Stimulated activated CD4-positive, alpha-beta T cell treated with anti-CD3 and anti-CD28 coated beads, Interleukin-4, amount 100 ng/mL, for 1 hour (primary cell): ENCODE data around the gene SEPTIN12.
A peak's percentile ranks its signal among the peaks of the same experiment; 100 is the strongest.
"Not testable (repeated sequence)": the region's sequence is repeated elsewhere in the genome, so short reads cannot be mapped to it uniquely, and the experiment has no call there.

Experiments used
- DNase-seq: peaks from one replicate; pipeline ENCODE4 v3.0.0-alpha.2; 2020

Gene SEPTIN12

DNA sequence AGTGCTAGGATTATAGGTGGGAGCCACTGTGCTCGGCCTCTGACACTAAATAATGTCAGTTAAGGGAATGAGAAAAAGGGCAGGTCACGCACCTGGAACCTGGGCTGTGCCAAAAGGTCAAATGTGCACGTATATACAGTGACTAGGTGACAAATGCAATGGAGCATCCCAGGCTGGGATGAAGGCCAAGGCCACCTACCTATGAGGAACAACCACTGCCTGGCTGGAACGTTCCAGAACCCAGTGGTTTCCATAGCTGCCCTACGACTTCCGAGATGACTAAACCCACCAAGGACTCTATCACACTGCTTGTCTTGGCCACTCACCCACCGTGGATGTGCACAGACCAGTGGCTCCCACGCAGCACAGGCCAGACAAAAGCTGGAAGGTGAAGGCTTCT lies 37.2 kb downstream of the SEPTIN12 start:
- no peak for DNase-seq

DNA sequence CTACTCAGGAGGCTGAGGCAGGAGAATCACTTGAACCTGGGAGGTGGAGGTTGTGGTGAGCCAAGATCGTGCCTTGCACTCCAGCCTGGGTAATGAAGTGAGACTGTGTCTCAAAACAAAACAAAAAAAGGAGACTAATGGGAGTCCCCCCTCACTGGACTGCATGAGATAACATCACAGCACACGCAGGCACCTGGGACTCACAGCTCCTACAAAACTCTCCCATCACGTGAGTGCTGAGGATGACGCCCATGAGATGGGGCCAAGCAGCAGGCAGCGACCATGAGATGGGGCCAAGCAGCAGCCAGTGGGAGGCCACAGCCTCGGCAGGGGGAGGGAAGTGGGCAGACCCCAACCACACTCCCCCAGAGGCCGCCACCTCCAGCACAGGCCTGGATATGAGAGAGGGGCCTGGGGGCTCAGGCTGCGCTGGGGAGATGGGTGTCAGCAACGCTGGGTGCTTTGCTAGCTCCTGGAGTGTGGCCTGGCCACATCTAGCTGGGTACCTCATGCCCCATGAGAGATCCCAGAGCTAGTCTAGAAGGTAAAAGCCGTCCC lies 38.4 kb downstream of the SEPTIN12 start:
- DNase-seq = no peak

DNA sequence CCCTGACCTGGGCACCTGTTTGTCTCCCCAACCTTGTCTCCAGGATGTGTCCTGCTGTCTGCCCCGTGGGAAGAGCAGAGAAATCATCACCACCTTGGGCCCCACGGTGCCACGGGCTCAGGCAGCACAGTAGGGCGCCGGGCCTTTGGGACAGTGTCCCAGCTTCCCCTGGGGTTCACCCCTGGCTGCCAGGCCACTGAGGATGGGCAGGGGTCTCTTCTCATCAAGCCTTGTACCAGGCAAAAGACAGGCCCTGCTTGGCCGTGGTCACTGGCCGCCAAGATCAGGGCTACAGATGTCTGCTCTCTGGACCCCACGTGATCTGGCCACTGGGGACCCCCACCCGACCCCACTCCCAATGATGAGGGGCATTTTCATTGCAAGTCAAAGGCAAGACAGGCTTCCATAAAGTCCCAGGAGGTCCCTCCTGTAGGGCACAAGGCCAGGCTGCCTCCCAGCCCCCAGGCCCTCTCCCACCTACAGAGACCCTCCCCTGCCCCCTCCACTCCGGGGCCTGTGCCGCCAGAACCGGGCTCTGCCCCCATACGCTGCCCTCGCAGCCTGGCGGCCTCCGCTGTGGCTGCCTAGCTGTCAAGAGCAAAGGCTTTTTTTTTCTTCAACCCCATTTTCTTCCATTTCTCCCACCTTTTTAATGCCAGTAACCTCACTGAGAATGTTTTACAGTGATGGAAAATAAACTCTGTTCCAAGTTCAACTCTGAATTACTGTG lies 39.3 kb downstream of the SEPTIN12 start:
- no peak for DNase-seq

DNA sequence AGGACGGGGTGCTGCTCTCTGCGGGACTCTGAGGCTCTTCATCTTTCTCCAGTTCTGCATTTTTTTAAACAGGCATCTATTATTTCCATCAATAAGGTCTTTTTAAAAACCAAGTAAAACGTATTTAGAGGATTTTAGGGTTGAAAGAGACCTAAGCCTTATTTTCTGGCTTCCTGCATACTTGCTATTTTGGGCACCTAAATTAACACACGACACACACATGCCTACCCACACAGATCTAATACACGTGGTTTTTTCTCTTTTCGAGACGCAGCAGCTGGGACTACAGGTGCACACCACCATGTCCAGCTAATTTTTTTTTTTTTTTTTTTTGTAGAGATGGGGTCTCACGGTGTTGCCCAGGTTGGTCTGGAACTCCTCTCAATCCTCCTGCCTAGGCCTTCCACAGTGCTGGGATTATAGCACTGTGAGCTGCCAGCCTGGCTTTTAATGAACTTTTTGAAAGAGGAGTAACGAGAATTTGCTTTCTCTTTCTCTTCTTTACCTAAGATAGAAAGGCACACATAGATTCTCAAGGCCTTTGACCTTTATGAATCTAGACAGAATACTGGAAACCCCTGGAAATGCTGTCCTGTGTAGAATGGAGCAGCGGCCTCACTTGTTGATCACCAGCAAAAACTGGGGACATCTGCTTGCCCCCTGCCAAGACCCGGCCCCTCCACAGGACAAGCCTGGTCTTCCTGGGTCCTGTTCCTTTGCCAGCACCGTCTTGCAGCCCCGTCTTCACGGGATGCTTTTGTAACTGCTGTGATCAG lies 40.1 kb downstream of the SEPTIN12 start:
- no peak for DNase-seq

DNA sequence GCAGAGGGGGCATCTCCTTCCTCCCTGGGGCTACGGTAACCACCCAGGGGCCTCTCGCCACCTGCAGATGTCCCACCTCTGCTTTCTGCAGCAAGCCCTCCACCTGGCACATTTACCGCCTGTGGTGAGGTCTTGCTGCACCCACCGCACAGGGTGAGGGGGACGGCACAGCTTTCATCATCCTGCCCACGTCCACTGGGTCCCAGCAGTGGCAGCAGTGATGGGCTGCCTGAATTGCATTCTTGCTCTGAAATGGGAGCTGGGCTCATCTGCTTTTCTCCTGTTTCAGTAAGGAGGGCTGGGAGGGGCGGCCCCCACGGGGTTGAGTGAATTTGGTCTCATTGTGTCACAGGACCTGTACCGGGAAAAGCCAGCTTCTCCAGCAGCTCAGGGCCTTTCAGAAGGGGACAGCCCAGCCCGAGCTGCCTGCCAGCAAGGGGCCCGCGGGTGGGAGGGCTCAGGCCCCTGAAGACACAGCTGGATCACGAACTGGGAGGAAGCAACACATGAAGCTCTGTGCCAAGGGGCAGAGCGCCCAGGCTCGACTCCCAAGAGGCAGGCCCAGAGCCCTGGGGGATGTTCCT lies 41.1 kb downstream of the SEPTIN12 start:
- no peak for DNase-seq

DNA sequence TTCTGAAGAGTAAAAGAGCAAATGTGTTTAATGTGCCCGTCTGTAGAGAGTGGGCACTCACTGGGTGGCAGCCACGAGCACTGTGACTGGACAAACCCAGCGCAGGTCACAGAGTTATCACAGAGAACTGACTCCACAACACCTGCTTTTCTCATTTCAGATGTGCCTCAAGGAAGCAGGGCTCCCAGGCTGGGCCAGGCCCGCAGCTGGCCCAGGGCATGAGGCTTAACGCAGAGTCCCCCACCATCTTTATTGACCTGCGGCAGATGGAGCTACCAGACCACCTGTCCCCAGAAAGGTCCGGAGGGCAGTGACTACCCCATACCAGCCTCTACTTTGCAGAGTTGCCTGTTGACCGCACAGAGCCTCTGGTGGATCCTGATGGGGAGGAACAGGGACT lies 41.9 kb downstream of the SEPTIN12 start:
- no peak for DNase-seq

DNA sequence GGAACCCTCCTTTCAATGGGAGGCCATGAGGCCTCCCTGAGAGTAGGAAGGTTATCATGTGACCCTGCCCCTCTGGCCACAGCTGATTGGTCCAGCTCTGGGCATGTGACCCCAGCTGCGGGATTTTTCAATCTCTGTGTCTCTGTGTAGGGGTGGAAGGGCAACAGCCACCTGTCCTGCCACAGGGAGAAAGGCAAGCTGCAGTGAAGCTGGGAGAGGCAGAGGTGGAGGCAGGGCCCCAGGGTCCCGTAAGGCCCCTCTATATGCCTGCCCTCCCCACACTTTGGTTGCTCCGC lies 42.9 kb downstream of the SEPTIN12 start:
- no peak for DNase-seq

DNA sequence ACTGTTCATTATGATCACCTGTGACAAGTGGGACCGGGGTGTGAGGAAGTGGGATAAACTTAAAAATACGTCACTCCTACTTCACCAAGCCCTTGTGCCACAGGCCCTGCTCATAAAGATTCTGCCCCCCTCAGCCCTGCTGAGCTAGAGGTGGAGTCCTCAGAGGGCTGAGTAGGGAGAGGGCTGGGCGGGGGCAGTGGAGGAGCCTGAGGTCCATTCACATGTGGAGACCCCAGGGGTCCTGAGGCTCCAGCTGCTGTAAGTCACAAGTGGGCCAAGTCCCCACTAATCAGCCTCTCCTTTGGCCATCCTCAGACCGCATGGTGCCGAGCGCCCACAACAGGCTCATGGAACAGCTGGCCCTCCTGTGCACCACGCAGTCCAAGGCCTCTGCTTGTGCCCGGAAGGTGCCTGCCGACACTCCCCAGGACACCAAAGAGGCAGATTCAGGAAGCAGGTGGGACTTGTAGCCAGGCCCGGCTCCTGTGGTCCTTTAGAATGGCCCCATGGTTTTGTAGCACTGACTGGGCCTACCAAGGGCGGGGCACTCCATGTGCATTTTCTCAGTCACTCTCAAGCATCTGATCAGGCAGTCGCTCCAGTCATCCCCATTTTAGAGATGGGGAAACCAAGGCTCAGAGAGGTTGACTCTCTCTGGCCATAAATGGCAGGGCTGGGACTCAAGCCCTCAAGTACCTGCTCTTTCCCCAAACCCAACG lies 43.4 kb downstream of the SEPTIN12 start:
- DNase-seq = no peak

DNA sequence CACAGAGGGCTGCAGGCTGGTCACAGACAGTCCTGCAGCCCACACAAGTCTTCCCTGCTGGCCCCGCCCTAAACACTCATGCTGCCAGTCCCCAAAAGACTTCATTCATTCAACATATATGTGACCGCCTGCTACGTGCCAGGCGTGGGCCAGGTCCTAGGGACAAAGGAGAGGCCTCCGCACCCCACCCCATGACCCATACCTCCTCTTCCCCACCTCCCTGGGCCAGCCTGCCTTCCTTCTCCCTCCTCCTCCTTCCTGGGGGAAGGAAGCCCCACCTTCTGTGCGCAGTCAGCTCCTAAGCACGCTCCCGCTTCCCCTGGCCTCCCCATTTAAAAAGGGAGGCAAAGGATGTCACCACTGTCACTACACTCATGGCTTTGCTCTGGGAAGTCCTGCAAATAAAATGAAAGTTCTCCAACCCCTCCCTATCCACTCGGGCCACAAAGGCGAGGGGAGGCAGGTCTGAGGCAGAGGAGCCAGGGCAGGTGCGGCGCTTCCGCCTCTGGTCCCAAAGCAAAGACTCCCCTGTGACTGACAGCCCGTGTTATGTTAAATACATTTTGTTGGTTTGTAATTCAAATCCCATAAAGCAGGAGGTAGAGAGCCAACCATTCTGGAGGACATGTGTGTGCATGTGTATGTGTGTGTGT lies 44.8 kb downstream of the SEPTIN12 start:
- no peak for DNase-seq

DNA sequence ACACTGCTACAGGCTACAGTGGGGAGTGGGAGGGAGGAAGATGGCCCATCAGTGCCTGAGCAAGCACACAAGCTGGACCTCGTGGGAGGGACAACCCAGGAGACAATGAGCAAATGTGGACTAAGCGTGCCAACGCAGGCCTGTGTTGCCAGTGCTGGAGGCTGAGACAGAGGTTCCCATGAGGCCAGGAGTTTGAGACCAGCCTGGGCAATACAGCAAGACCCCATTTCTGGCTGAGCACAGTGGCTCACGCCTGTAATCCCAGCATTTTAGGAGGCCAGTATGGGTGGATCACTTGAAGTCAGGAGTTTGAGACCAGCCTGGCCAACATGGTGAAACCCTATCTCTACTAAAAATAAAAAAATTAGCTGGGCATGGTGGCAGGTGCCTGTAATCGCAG lies 49.8 kb downstream of the SEPTIN12 start:
- DNase-seq = not testable (repeated sequence)

DNA sequence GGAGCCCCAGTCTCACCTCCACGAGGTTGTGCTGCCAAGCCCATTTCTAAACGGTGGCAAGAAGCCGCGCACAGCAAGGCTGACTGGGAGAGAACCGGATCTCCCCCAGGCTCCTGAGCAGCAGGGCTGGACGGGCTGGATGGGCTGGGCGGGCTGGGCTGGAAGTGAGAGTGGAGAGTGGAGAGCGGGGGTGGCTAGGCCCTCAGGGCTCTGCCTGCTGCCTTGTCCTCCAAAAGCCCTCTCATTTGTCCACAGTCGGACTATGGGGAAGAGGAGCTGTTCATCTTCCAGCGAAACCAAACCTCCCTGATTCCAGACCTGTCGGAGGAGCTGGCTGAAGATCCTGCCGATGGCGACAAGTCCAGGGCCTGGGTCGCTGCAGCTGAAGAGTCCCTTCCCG lies 50.6 kb downstream of the SEPTIN12 start:
- no peak for DNase-seq

DNA sequence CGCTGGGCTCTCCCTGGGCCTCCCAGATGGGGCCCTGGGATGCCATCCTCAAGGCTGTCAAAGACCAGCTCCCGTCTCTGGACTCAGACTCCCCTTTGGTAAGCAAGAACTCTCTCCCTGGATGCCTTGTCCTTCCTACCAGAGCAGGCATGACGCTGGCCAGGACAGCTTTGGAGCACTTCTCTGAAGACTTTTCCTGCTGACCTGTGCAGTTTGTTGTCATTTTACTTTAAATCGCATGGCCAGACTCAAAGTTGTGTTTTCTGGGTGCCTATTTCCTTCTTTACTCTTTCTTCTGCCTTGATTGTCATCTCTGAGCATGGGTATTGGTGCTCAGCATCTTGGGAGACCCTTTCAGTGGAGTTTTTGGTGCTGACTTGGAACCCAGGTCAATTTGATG lies 51.6 kb downstream of the SEPTIN12 start:
- DNase-seq = no peak

DNA sequence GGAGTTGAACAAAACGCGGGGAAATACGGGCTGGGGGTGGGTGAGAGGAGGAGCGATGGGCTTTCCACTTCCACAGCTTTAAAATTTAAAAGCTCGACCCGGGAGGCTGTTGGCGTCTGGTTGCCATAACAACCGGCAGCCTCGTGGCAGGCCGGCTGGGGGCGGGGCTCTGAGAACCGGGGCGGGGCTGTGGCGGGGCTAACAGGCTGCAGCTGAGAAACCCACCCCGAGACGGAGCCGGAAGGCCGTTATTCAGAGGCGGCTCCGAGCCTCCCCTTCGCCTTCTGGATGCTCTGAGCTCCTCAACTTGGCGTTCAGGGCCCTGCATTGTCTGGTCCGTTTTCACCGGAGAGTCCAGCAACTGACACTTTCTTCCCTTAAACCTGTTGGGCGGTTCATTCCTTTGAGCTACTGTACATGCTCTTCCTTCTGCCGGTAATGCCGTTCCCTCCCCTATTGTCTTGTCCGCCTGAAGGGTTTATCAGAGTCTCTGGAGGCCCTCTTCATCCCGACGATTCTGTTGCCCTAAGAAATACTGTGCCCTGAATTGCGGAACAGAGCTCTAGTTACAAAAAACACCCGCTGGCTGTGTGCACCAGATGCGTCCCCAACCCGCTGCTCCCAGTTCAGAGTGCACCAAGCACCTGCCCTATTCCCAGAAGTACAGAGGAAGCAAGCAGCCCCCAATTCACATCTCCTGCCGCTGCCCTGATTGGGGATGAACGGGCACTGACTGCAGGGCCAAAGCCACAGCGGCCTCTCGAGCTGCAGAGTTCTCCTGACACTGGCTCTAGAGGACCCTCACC lies 53.2 kb downstream of the SEPTIN12 start:
- DNase-seq = peak; percentile 94

DNA sequence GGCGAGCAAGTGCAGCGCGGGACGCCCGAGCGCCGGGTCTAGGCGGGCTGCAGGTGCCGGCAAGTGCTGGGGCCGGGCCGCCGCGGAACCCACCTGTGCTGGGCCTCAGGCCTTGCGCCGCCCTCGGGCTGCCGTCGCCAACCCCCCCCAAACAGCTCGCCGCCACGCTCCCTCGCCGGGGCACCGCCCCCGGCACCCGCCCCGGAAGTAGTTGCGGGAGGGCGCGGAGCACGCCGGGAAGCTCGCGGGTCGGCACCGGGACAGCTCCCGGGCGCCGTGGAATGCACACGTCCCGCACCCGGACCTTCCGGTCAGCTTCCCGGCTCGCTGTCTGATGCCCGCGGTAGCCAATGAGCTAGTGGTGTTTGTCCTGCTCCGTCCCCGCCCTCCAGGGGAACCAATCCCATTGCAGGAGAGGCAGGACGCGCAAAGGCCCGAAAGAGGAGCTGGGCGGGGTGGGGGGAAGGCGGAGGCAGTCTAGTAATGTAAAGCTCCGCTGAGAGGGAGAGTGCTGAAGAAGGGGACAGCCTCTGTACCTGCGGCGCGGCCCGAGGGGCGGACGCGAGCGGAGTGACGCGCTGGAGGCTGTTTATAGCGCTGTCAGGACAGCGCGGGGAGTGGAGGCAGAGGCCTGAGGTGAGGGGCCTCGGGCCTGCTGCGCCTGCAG lies 53.9 kb downstream of the SEPTIN12 start, which contains the start of the genes ANKS3 and DNAAF8:
TSS of gene ANKS3 (minus strand) at position 209 of the 667 bp plus-strand sequence. CDS start 4,122 bp downstream, outside the sequence.
TSS of gene DNAAF8 (plus strand) at position 475 of the 667 bp plus-strand sequence. CDS start 1,978 bp downstream, outside the sequence.
- DNase-seq = peak; percentile 82

DNA sequence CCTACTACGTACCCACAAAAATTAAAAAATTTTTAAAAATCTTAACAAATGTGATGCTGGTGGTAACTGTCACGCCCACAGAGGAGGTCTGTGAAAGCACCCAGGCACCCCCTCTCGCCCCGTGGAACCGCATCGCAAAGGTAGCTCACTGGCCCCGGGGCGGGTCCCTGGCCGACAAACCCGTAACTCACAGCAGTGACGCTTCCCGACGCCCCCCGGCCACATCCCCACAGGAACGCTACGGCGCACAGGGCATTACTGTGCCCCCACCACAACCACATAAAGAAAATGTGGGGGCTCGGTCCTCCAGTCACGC lies 54.4 kb downstream of the SEPTIN12 start:
- DNase-seq = peak; percentile 30

DNA sequence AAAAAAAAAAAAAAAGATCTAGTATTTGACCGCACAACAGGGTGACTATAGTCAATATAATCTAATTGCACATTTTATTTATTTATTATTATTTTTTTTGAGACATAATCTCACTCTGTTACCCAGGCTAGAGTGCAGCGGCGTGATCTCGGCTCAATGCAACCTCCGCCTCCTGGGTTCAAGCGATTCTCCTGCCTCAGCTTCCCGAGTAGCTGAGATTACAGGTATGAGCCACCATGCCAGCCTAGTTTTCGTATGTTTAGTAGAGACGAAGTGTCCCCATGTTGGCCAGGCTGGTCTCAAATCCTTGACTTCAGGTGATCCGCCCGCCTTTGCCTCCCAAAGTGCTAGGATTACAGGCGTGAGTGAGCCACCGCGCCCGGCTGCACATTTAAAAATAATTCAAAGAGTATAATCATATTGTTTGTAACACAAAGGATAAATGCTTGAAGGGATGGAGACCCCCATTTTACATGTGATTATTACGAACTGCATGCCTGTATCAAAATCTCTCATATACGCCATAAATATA lies 54.9 kb downstream of the SEPTIN12 start:
- no peak for DNase-seq

DNA sequence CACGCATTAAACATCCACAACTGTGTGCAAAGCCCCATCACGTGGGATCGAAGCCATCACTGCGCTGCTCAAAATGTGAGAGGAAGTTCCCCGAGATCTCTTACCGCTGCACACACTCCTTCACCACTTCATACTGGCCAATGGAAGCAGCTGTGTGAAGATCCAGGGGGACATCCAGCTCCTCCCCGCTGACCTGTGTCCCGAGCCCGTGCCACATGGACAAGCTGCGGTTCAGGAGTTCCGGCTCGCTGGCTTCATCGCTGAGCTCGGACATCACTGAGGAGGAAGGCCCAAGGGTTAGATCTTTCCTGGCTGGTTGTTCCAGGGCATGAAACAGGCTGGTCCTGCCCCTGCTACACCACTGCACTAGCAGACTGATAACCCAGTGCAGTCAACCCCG lies 58.3 kb downstream of the SEPTIN12 start:
- DNase-seq = no peak

DNA sequence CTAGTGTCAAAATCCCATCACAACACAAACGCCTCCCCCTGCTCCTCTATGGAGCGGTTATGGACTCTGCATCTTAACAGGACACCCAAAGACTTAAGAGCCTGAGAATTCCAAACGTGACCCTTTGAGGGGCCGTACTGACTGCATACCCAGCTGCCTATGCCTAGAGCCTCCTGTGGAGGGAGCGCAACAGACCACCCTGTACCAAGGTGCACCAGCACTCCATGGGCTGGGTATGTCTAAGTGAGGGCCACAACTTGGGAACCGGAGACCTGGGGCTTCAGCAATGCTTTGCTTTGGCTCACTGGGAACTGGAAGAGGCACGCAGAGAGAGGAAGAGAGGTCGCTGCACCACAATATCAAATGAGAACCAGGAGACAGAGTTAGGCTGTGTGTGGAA lies 59.5 kb downstream of the SEPTIN12 start:
- DNase-seq = no peak
